ENCODE results near the gene ALOX5AP. TPM values are rescaled to one million over a fixed set of nuclear protein-coding genes. Genes with fewer than 3 reads are reported as not detected.

ALOX5AP gene
- total and polyA plus RNA-seq, 10 of the 15 experiments (the other 5 are each of a cell fraction or from before 2014, with no cell fraction given) = 45.9 to 426 (median 109) TPM

DNA sequence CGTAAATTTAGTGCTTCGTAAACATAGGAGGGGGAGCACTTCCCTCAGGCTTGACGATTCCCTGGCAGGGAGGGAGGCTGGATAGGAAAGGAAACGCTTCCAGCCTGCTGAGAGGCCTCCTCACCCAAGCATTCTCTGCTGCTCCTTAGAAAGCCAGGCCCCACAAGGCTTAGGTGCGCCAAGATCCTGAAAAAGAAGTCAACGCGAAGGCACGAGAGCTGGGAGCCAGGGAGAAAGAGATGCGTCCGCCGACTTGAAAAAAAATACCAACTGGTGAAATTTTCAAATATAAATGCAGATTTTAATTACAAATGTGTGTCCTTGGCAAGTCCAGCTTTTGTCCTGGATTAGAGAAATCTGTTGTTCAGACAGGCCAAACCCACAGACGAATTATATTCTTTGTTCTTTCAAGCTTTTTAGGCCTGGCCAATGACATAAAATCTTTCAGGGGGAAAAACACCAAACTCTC, 64.0 kb downstream of the ALOX5AP start:
- Histone ChIP-seq H3K27ac (ENCODE audit: control insufficient read depth, insufficient read depth) (no peak overlapping the region), H3K9me3 (replicated peaks; ENCODE audit: control insufficient read depth, insufficient read depth, low read length) (no peaks in the 10 kb centered on the region), H4K20me1 (ENCODE audit: control insufficient read depth, insufficient read depth) (no peaks in the 10 kb centered on the region), H3K9ac (ENCODE audit: control insufficient read depth, insufficient read depth, low read length) (no peak overlapping the region), H3K4me3 (no peak overlapping the region), H3K4me1 (ENCODE audit: control insufficient read depth, insufficient read depth, low read length) (peaks cover 11% of the 10 kb centered on the region), H3K27me3 (replicated peaks in 1 of 2; ENCODE audit: control insufficient read depth in 2 of 2, insufficient read depth in 2 of 2, low read length in 1 of 2) (no peaks in the 10 kb centered on the region), H3K4me2 (ENCODE audit: control insufficient read depth, insufficient read depth) (no peak overlapping the region), H3K36me3 (ENCODE audit: control insufficient read depth in 2 of 2, insufficient read depth in 2 of 2, low read length in 1 of 2) (no peaks in the 10 kb centered on the region), H2AFZ (ENCODE audit: control insufficient read depth, low read depth, low read length) (no peak overlapping the region), H3K79me2 (ENCODE audit: control insufficient read depth, insufficient read depth, low read length) (no peaks in the 10 kb centered on the region)
- TF ChIP-seq POLR2AphosphoS2 (IDR thresholded peaks at IDR 0.05; ENCODE audit: low read depth, low read length) = no peak
- TF ChIP-seq CHD2 (IDR thresholded peaks at IDR 0.05; ENCODE audit: borderline replicate concordance, low read depth, low read length) = no peak
- TF ChIP-seq, protein P1, sequence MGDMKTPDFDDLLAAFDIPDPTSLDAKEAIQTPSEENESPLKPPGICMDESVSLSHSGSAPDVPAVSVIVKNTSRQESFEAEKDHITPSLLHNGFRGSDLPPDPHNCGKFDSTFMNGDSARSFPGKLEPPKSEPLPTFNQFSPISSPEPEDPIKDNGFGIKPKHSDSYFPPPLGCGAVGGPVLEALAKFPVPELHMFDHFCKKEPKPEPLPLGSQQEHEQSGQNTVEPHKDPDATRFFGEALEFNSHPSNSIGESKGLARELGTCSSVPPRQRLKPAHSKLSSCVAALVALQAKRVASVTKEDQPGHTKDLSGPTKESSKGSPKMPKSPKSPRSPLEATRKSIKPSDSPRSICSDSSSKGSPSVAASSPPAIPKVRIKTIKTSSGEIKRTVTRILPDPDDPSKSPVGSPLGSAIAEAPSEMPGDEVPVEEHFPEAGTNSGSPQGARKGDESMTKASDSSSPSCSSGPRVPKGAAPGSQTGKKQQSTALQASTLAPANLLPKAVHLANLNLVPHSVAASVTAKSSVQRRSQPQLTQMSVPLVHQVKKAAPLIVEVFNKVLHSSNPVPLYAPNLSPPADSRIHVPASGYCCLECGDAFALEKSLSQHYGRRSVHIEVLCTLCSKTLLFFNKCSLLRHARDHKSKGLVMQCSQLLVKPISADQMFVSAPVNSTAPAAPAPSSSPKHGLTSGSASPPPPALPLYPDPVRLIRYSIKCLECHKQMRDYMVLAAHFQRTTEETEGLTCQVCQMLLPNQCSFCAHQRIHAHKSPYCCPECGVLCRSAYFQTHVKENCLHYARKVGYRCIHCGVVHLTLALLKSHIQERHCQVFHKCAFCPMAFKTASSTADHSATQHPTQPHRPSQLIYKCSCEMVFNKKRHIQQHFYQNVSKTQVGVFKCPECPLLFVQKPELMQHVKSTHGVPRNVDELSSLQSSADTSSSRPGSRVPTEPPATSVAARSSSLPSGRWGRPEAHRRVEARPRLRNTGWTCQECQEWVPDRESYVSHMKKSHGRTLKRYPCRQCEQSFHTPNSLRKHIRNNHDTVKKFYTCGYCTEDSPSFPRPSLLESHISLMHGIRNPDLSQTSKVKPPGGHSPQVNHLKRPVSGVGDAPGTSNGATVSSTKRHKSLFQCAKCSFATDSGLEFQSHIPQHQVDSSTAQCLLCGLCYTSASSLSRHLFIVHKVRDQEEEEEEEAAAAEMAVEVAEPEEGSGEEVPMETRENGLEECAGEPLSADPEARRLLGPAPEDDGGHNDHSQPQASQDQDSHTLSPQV (IDR thresholded peaks at IDR 0.05) = no peak
- no peak for TF ChIP-seq CUX1 (IDR thresholded peaks at IDR 0.05; ENCODE audit: insufficient replicate concordance, low read depth, low read length)
- no peak for TF ChIP-seq MYB (IDR thresholded peaks at IDR 0.05; ENCODE audit: borderline replicate concordance, low read depth, low read length)
- TF ChIP-seq, protein P2, sequence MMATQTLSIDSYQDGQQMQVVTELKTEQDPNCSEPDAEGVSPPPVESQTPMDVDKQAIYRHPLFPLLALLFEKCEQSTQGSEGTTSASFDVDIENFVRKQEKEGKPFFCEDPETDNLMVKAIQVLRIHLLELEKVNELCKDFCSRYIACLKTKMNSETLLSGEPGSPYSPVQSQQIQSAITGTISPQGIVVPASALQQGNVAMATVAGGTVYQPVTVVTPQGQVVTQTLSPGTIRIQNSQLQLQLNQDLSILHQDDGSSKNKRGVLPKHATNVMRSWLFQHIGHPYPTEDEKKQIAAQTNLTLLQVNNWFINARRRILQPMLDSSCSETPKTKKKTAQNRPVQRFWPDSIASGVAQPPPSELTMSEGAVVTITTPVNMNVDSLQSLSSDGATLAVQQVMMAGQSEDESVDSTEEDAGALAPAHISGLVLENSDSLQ (IDR thresholded peaks at IDR 0.05) = no peak
- TF ChIP-seq POU2F2 (IDR thresholded peaks at IDR 0.05; ENCODE audit: borderline replicate concordance, low read depth, low read length) = no peak
- TF ChIP-seq TCF7 (IDR thresholded peaks at IDR 0.05; ENCODE audit: borderline replicate concordance) = no peak
- TF ChIP-seq ZBED1 (IDR thresholded peaks at IDR 0.05; ENCODE audit: borderline replicate concordance) = no peak
- TF ChIP-seq ZZZ3 (IDR thresholded peaks at IDR 0.05; ENCODE audit: control insufficient read depth, insufficient read length, low read depth) = no peak
- no peak for TF ChIP-seq DPF2 (IDR thresholded peaks at IDR 0.05)
- ChIA-PET SMC1A (ENCODE audit: uncharacterized antibody, unreplicated experiment) (interaction anchor here (0.7 to 4.2 kb wide), 5 partner anchors 56 to 234 kb away, joined by 3 to 51 read pairs (median 7); no protein-coding TSS in a partner anchor), CTCF (interaction anchor here (0.7 to 2.1 kb wide), 4 partner anchors 59 to 181 kb away, joined by 3 to 6 read pairs (median 3); no protein-coding TSS in a partner anchor), POLR2A (interaction anchor here (0.7 kb wide), 2 partner anchors 53 to 67 kb away, joined by 3 read pairs; no protein-coding TSS in a partner anchor), RAD21 (ENCODE audit: unreplicated experiment) (interaction anchor here (1.1 to 7.0 kb wide), 2 partner anchors 61 to 118 kb away, joined by 3 to 66 read pairs; partner anchors contain the start of gene ALOX5AP)
- no peak for FAIRE-seq
- intact Hi-C loops (cut with micrococcal nuclease; ENCODE audit: unreplicated experiment) (no loop called here), in situ Hi-C loops (cut with MboI) (loop anchor here (5.0 kb wide), 1 partner anchor 117 kb away; no protein-coding TSS in a partner anchor)
- no peak for DNase-seq (ENCODE audit: low read depth, low spot score)
- WGBS (ENCODE audit: insufficient coverage, insufficient replicate concordance, low lambda C conversion rate, missing lambda C conversion rate) = 71% methylated on average over 12 of the region's 12 CpGs
- no TSS peak for BruUV-seq (replicated peaks)
- ATAC-seq = no peak

Data from GM12878 (cell line).